ENCODE measurements around the gene UQCRFS1. TPM values are rescaled to one million over a fixed set of nuclear protein-coding genes. Genes with fewer than 3 reads are reported as not detected.

Gene UQCRFS1
- total and polyA plus RNA-seq, 3 donors from 2014 or later, result 35.9 to 64.2 (median 37.4) TPM

DNA sequence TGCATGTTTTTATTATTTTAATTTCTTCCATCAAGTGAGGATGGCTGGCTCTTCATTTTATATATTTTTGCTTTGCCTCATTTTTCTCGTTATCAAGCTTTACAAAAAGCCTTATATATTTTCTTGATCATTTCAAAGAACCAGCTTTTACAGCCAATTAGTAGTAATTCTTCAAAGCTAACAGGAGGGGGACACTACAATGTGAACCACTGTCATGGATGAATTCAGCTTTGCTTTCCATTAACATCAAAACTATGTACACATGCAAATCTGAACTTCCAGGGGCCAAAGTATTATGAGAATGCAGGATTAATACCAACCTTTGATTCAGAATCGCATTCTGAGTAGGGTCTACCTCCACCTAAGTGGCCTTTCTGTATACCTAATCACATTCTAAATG is 11.1 kb downstream of the UQCRFS1 start:
- 91 to 94% methylated on average over 2 of the region's 2 CpGs for WGBS, 2 donors
- Histone ChIP-seq H3K4me3 (no peak overlapping the region), H3K27ac (no peak overlapping the region), H3K36me3 (ENCODE audit: low read depth, missing control alignments) (no peaks in the 10 kb centered on the region), H3K27me3 (no peaks in the 10 kb centered on the region), H3K4me1 (no peaks in the 10 kb centered on the region), H3K9me3 (no peaks in the 10 kb centered on the region)
- TF ChIP-seq, protein P1, sequence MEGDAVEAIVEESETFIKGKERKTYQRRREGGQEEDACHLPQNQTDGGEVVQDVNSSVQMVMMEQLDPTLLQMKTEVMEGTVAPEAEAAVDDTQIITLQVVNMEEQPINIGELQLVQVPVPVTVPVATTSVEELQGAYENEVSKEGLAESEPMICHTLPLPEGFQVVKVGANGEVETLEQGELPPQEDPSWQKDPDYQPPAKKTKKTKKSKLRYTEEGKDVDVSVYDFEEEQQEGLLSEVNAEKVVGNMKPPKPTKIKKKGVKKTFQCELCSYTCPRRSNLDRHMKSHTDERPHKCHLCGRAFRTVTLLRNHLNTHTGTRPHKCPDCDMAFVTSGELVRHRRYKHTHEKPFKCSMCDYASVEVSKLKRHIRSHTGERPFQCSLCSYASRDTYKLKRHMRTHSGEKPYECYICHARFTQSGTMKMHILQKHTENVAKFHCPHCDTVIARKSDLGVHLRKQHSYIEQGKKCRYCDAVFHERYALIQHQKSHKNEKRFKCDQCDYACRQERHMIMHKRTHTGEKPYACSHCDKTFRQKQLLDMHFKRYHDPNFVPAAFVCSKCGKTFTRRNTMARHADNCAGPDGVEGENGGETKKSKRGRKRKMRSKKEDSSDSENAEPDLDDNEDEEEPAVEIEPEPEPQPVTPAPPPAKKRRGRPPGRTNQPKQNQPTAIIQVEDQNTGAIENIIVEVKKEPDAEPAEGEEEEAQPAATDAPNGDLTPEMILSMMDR (IDR thresholded peaks at IDR 0.05), result no peak
- no peak for TF ChIP-seq POLR2A (IDR thresholded peaks at IDR 0.05)
- no peak for DNase-seq
- intact Hi-C loops (cut with DNase I; ENCODE audit: low total_unique reads), result no loop called here

DNA sequence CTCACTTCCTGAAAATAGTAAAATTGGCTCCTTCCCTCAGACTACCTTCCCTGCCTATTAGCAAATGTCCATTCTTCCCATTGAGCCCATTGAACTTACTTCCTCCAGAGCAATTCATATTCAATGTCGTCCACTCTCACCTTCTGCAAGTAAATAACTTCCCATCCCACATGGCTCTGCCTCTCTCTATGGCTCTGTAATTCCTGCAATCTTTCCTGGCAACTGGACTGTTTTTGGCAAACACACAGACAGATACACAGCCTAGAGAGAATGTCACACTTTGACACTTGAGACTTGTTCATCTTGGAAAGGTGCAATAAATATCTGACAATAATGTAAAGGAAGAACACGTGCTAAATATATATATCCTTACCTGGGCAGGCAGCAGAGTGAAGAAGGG is 18.3 kb downstream of the UQCRFS1 start:
- H3K4me1 ChIP-seq, result no peaks in the 10 kb centered on the region
- intact Hi-C loops (cut with DNase I; ENCODE audit: low total_unique reads), result no loop called here
- H3K36me3 ChIP-seq (ENCODE audit: low read depth, missing control alignments), result no peaks in the 10 kb centered on the region
- no peak overlapping the region for H3K27ac ChIP-seq
- no peaks in the 10 kb centered on the region for H3K27me3 ChIP-seq
- 40 to 49% methylated on average over 2 of the region's 2 CpGs for WGBS, 2 donors
- no peak overlapping the region for H3K4me3 ChIP-seq
- TF ChIP-seq, protein P1 (IDR thresholded peaks at IDR 0.05), result no peak
- TF ChIP-seq POLR2A (IDR thresholded peaks at IDR 0.05), result no peak
- no peaks in the 10 kb centered on the region for H3K9me3 ChIP-seq
- no peak for DNase-seq

DNA sequence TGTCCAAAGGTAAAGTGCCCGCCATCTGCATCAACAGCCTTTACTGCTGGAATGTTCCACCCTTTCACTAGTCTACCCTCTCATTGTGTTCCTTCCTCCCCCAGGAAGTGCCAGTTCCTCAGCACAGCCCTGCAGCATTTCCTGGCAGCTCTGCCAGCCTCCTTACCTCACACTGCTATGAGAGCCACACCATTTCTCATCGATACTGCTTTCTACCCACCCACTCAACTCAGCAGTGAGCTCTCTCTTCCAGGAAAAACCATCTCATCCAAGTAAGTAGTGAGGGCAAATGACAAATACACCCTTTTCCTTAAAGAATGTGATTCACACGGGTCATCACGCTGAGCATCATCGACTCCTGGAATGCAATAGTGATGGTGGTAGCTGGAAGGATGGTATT is 19.8 kb downstream of the UQCRFS1 start:
- H3K27ac ChIP-seq, result no peak overlapping the region
- TF ChIP-seq POLR2A (IDR thresholded peaks at IDR 0.05), result no peak
- TF ChIP-seq, protein P1 (IDR thresholded peaks at IDR 0.05), result no peak
- no peak for DNase-seq
- no peaks in the 10 kb centered on the region for H3K36me3 ChIP-seq (ENCODE audit: low read depth, missing control alignments)
- WGBS, 2 donors, result 71 to 74% methylated on average over 5 of the region's 5 CpGs
- H3K4me1 ChIP-seq, result no peaks in the 10 kb centered on the region
- no peaks in the 10 kb centered on the region for H3K27me3 ChIP-seq
- no peaks in the 10 kb centered on the region for H3K9me3 ChIP-seq
- no peak overlapping the region for H3K4me3 ChIP-seq
- intact Hi-C loops (cut with DNase I; ENCODE audit: low total_unique reads), result no loop called here

DNA sequence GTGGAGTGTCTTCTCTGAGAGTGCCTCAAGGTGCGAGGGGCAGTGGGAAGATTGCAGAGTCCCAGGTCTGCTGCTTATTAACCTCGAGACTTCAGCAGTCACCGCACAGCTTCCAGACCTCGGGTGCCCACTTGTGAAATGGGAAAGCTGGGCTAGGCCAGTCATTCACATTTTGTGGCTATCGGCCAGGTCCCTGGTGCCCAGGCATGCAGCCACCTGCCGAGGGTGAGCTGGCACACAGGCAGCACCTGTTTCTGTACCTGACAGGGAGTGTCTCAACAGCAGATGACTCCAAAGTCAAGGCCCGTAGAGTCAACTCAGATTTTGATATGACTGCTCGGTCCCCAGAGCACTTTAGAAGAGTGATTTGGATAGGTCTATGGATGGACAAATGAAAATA is 21.9 kb downstream of the UQCRFS1 start:
- no peak for DNase-seq
- Histone ChIP-seq H3K4me3 (no peak overlapping the region), H3K27me3 (no peaks in the 10 kb centered on the region), H3K36me3 (ENCODE audit: low read depth, missing control alignments) (no peaks in the 10 kb centered on the region), H3K27ac (no peak overlapping the region), H3K9me3 (no peaks in the 10 kb centered on the region), H3K4me1 (no peaks in the 10 kb centered on the region)
- intact Hi-C loops (cut with DNase I; ENCODE audit: low total_unique reads), result no loop called here
- 93 to 94% methylated on average over 5 to 8 of the region's 8 CpGs for WGBS, 2 donors
- TF ChIP-seq, protein P1 (IDR thresholded peaks at IDR 0.05), result no peak
- no peak for TF ChIP-seq POLR2A (IDR thresholded peaks at IDR 0.05)

DNA sequence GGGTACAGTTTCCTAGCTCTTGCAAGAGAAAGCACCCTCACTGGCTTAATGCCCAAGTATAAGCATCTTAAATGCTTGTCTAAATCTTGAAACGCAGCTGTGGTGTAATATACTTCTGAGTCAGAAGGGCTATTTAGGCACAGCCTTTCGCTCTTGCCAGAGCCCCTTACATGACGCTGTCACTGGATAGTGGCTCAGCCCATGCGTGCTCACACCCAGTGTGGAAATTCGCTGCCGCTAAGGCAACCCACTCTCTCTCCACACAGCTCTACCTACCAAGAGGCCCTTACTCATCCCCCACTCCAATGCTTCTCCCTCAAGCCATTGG is 24.0 kb downstream of the UQCRFS1 start:
- intact Hi-C loops (cut with DNase I; ENCODE audit: low total_unique reads), result no loop called here
- Histone ChIP-seq H3K36me3 (ENCODE audit: low read depth, missing control alignments) (no peaks in the 10 kb centered on the region), H3K27ac (no peak overlapping the region), H3K9me3 (no peaks in the 10 kb centered on the region), H3K27me3 (no peaks in the 10 kb centered on the region), H3K4me1 (no peaks in the 10 kb centered on the region), H3K4me3 (no peak overlapping the region)
- no peak for TF ChIP-seq POLR2A (IDR thresholded peaks at IDR 0.05)
- TF ChIP-seq, protein P1 (IDR thresholded peaks at IDR 0.05), result no peak
- WGBS, 2 donors, result 92 to 93% methylated on average over 6 of the region's 6 CpGs
- DNase-seq, result no peak
